Posterior cingulate gyrus (tissue), 11 donors: ENCODE data around the gene CCL3.
"Not testable (repeated sequence)": the region's sequence is repeated elsewhere in the genome, so short reads cannot be mapped to it uniquely, and the experiment has no call there.

ENCODE experiments used
- DNase-seq, 10 donors: peaks; one replicate each; pipeline versions ENCODE4 v3.0.0 to v3.0.0-alpha.2; 2020 to 2021; ENCODE audit warnings: mixed read lengths in 3 of 10
- intact Hi-C: fragments of 100-400 bp; cut with DNase I; formaldehyde crosslinking; loops from one replicate; pipeline ENCODE4 v1.15.1; 2023

CCL3 gene

DNA sequence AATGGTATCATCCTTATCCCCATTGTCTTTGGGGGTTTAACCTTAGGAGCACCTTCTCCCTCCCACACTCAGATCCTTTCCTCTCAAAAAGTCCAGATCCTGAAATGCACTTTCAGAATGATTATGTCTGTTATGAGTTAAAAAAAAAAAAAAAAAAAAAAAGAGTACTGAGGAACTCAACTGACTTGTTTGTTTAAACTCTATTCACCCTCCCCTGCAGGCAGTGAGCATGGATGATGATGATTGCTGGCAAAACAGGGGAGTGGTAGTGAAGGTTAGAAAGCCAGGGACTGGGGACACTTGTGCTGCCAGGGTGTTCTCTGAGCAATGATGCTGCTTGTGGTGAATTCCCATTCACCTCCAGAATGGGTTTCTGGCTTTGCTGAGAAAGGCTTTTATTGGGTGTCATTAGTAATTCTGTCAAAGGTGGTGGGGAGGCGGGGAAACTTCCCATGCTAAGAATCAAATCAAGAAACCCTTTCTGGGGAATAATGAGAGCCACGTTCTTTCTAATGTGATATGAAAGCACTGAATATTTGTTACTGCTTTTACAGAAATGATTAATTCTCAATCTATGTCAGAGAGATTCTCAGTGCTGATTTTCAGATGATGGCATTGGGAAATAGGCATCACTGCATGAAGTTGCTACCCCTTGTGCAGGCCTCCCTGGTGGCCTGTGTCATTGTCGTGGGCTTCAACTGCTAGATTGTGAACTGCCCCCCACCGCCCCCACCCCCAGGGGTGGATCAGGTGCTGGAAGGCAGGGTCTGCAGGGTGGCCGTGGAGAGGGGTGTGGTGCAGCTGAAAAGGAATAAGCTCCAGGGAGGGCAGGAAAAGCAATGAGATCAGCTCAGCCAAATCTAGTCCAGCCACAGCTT lies 27.8 kb upstream of the CCL3 start:
- intact Hi-C loops: no loop called here
- DNase-seq: no peak

DNA sequence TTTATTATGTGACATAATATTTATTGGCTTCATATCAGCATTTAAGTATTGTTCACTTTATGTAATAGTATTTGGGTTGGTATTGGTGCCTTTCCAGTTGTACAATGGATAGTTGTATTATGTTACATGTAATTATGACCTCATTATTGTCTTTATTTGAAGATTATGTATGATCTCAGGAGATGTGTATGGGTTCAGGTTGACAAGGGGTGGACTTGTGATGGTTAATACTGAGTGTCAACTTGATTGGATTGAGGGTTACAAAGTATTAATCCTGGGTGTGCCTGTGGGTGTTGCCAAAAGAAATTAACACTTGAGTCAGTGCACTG lies 25.7 kb upstream of the CCL3 start:
- DNase-seq, intact Hi-C loops: not testable (repeated sequence)

DNA sequence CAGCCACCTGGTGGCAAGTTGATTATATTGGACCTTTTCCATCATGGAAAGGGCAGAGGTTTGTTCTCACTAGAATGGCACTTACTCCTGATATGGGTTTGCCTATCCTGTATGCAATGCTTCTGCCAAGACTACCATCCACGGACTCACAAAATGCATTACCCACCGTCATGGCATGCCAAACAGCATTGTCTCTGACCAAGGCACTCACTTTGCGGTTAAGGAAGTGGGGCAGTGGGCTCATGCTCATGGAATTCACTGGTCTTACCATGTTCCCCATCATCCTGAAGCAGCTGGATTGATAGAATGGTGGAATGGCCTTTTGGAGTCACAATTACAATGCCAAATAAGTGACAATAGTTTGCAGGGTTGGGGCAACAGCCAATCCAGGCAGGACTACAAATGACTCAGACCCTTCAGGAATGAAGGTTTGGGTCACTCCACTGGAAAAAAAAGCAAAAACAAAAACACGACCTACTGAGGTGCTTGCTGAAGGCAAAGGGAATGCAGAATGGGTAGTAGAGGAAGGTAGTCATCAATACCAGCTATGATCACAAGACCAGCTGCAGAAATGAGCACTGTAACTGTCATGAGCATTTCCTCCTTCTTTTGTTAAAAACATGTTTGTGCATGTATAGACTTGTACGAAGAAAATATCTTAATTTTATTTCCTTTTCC lies 25.2 kb upstream of the CCL3 start:
- intact Hi-C loops, DNase-seq: not testable (repeated sequence)

DNA sequence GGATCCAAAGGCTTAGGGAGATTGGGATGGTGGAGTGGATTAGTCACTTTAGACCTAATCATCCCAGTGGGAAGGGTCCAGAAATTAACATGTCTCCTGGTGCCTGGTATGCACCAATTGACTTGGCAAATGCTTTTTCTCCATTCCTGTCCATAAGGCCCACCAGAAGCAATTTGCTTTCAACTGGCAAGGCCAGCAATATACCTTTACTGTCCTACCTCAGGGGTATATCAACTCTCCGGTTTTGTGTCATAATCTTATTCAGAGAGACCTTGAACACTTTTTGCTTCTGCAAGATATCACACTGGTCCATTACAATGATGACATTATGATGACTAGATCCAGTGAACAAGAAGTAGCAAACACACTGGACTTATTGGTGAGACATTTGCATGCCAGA lies 23.2 kb upstream of the CCL3 start:
- intact Hi-C loops, DNase-seq: not testable (repeated sequence)

DNA sequence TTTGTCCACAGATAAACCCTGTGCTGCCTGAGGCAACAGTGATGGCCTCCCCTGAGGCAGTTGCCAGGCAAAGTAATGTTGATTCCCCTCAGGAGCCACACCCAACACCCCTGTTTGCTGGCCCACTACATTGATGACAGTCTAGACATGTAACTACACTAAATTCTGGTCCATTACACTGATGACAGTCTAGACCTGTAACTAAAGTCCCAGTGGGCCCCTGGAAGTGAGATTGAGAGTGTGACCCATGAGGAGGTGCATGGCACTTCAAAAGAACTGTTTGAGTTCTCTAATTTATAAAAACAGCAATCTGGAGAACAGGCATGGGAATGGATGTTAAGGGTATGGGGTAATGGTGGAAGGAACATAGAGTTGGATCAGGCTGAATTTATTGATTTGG lies 22.6 kb upstream of the CCL3 start:
- intact Hi-C loops: no loop called here
- no peak for DNase-seq

DNA sequence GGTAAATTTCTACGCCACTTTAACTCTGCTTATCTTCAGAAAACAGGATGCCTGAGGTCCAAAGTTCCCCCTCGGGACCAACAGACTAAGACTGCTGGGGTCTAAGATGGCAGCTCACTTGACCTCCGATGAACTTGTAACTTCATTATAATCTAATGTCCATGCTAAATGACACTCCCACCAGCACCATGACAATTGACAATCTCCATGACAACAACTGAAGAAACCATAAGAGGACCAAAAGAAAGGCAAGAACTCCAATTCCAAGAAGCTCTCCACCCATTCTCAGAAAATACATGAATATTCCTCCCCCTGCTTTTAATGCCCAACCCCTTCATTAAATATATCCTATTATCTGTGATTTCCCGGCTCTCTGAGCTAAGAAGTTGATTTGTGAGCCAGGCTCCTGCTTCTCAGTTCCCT lies 21.1 kb upstream of the CCL3 start:
- DNase-seq: no peak
- intact Hi-C loops: no loop called here

DNA sequence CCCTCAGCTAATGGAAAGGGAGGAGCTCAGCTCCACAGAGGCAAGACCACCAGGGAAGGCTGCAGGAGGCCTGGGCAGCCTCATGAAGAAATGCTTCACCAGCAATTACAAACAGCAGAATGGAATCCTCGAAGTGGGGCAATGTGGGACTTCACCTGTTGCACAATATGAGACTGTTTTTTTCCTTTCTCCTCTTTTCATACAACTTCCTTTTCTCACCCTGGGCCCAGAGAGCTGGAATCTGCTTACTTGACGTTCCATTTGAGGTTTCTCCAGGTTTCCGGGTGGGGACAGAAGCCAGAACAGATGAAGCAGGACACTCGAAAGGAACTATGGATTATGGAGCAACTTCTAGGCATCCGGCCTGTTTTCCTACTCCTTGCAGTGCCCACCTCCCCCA lies 18.3 kb upstream of the CCL3 start:
- intact Hi-C loops, DNase-seq: not testable (repeated sequence)

DNA sequence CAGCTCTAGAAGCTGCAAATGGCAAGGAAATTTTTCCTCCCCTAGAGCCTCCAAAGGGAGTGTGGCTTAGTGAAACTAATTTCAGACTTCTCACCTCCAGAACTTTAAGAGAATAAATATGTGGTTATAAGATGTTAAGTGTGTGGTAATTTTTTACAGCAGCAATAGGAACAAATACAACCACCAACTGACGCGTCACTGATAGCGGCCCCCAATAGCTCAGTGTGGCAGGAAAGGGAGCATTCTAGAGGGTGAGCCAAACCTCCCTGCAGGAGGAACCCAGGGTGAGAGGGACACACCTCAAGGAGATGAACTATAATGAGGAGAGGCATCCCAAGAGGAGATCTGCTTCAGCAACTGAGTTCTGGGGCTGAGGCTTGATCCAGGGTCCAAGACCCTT lies 17.7 kb upstream of the CCL3 start:
- no peak for DNase-seq

DNA sequence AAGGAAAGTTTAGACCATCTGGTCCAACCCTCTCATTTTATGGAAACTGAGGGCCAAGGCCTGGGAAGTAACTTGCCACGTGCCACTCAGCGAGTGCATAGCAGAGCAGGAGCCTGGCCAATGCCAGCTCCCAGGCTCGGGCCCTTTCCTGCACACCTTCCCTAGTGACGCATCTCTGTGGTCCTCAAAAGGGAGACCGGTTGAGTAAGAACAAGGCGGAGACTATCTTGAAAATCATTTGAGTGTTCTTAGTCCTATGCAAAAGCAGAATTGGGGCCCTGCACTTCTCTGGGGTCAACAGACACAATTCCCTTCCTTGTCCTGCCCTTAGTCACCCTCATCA lies 16.5 kb upstream of the CCL3 start:
- no peak for DNase-seq
- intact Hi-C loops: no loop called here

More for the DNA sequence above, 17.7 kb upstream of the CCL3 start:
- intact Hi-C loops: no loop called here

DNA sequence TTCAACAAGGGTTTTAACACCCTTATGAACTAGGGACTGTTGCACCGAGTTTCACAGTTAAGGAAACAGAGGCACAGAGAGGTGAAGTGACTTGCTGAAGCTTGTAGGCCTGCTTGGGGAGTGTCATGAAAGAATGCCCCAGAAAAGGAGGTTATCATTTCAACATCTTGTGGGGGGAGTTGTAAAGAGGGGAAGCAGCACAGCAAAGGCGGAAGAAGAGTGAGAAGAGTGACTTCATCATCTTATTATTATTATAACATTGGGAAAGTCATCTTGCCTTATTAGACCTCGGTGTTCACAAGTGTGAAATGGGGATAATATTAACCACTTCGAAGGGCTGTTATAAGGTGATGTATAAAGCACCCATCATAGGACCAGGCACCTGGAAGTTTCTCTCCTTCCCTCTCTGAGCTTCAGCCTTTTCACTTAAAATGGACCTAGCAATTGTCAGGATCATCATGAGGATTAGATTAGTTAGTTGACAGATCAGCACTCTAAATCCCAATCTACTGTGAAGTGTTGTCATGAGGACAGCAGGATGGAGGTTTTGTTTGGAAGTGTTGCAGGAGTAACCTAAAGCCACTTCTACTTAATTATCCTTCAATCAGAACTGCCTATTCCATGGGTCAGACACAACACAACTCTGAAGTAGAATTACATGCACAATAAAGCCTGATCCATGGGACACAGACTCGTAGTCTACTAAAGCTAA lies 16.0 kb upstream of the CCL3 start:
- intact Hi-C loops: no loop called here
- DNase-seq: no peak

DNA sequence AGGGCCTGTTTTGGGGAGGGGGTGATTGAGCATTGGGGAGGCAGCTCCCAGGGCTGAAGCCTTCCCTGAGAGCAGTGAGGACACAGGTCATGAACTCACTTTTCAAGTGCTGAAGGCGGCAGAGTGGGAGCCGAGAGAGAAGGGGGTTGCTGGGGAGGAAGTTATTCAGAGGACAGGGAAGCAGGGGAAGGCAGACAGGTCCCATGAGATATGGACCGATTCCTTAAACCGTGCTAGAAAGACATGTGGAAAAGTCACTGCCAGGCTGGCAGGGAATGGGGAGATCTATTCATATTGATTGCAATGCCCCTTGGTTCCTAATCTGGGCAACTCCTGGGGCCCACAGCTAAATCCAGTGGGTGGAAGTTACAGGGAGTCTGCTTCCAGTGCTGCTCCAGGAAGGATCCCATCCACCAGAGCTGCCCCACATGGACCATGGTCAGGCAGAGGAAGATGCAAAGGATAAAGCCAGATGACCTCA lies 14.8 kb upstream of the CCL3 start:
- no peak for DNase-seq
- intact Hi-C loops: no loop called here

DNA sequence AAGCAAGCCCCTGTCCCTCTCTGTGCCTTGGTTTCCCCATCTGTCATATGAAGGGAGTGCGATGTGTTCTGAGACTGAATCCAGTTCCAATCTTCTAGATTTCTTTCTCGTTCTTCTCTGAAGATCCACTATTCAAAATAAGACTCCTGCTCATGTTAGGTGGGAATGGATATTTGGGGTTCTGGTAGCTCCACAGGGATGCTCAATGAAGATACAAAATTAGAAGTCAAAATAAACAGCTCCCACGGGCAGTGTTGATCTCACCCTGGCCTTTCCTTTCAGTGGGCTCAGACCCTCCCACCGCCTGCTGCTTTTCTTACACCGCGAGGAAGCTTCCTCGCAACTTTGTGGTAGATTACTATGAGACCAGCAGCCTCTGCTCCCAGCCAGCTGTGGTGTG lies 14.3 kb upstream of the CCL3 start:
- intact Hi-C loops, DNase-seq: not testable (repeated sequence)

DNA sequence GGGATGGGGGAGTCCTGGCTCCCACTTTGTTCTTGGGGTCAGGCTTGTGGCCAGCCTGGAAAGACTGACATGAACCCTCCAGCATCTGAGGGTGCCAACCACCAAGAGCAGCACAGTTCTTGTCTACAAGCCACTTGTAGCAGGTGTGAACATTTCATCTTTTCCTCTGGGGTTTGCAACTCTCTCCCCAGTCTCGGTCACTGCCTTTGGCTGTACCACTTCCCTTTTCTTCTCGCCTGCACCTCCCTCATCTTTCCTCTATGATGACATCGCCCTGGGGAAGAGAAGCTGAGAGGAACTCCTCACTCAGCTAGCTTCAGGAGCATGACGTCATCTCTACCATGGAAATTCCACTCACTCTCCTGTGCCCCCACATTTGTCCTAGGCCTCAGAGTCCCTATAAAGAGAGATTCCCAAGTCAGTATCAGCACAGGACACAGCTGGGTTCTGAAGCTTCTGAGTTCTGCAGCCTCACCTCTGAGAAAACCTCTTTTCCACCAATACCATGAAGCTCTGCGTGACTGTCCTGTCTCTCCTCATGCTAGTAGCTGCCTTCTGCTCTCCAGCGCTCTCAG lies 13.5 kb upstream of the CCL3 start, which contains the start of gene CCL4:
Gene CCL4, plus strand, starts transcription at position 427 of the 575 bp plus-strand sequence. Its CDS starts 79 bp downstream, at position 506.
- DNase-seq, intact Hi-C loops: not testable (repeated sequence)

DNA sequence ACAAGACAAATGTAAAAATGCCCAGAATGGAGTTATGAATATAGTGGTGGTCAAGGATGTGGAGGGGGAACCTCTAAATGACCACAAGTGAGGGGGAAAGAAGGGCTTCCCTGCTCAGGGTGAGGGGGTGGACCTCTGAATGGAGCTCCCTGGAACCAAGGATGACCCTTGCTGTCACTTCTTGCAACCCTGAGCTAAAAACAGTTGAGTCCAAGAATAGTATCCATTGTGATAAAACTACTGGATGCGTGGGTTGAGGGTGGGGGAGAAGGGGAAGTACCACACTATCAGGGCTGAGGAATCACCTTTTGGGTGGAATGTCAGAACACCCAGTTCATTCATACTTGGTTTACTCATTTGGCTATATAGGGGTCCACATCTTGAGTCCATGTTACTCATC lies 9.1 kb upstream of the CCL3 start:
- DNase-seq, intact Hi-C loops: not testable (repeated sequence)

DNA sequence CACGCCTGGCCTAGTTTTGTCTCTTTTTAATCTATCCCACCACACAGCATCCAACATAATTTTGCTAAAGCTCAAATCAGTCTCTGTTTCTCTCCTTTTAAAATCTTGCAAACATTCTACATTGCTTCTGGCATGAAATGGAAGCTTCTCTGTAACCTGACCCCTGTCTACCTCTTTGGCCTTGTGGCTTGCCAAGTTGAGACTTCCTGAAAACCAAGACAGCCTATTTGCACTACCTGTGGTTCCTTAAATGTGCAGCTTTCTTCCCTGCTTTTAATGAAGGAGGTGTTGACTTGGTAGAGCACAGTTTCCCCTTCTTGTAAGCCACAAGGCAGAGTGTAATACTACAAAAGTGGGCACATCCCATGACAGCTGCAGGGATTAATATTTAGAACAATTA lies 6.0 kb upstream of the CCL3 start:
- DNase-seq: no peak
- intact Hi-C loops: no loop called here

DNA sequence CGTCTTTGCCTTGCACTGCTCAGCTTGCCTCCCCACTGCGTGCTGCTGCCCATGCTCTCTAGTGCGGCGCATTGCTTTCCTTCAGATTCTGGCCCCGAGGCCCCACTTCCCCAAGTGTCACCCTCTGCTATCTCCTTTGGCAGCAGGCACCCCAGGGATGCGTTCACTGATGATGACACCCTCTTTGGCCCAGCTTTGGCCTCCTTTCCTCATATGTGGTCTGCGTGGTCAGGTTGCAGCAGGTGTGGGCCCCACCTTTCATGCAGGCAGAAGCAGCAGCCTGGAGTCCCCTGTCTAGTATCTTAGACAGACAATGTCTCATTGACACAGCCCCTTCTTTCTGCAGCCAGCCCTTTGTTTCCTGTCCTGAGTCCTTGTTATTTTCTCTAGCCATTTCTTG lies 4.8 kb upstream of the CCL3 start:
- intact Hi-C loops: no loop called here
- DNase-seq: no peak

DNA sequence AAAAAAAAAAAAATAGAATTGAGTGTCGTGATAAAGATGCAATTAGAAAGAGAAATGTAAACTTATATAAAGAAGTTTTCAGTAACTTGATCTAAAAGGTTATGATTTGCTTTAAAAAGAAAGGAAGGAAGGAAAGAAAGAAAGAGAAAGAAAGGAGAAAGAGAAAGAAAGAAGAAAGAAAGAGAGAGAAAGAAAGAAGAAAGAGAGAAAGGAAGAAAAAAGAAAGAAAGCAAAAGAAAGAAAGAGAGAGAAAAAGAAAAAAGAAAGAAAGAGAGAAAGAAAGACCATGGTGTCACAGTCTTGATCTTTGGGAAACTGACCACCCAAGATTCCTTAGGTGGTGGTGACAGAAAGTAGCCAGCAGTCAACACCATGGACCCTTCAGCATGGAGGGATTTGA lies 4.3 kb upstream of the CCL3 start:
- DNase-seq: no peak
- intact Hi-C loops: no loop called here

DNA sequence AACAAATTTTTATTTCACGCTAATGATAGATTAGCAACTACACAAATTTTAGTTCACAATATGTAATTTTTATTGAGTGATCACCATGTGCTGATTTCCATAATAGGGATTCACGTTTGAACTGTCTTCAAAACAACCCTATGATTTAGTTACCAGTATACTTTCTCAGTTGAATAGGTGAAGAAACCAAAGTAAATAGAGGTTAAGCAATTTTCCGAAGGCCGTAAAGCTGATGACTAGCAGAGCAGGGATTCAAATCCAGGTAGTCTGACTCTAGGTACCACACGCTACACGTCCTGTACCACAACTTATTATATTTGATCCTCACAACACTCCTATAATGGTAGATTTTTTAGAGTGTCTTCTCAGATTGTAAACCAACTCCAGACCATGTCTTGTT lies 2.8 kb upstream of the CCL3 start:
- DNase-seq, intact Hi-C loops: not testable (repeated sequence)

DNA sequence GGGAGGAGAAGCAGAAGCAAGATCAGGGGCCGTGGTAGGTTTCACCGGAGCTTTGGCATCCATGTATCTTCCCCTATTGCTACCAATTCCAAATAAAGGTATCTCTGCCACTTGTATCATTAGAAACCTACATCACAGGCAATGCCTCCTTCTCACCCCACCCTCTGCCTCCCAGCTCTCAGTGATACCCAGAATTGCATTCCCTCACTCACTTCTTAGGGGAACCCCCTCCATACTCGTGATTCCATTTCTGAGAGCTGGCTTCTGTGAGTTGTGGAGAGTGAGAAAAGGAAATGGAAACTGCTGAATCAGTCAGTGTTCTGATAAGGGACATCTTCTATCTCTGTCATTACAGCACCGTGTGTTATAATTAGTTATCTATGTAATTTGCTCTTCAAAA lies 2.3 kb upstream of the CCL3 start:
- intact Hi-C loops: no loop called here
- DNase-seq: no peak

DNA sequence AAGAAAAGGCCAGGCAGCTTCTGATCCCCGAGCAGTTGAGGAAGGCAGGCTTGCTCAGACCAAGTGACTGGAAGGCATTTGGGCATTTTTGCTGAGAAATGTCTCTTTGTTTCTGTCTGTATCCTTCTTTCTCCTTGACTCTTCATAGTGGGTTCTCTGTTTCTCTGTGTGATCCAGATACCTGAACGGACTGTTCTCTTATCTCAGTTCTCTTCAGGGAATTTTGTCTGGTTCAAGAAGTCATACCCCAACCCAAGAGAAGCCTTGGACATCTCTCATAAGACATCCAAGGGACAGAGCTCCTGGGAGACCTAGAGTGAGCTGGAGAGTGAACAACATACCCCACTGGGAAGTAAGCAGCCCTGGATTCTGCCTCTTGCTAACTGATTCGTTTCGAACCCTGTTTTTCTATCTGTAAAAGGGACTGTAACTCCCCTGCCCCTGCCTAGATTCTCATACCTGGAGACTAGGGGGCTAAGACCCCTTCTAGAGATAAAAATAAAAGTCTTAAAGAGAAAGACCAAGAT lies 541 bp downstream of the CCL3 start:
- intact Hi-C loops: no loop called here
- no peak for DNase-seq
